CD14-positive monocyte (primary cell): Measurements from ENCODE around the gene TMEM201. TPM values are rescaled to one million over a fixed set of nuclear protein-coding genes. Genes with fewer than 3 reads are reported as not detected.

Source experiments
- DNase-seq, 3 donors: peaks; one replicate each; pipeline ENCODE4 v3.0.0-alpha.2; 2011 to 2022
- H2AFZ ChIP-seq: 2 replicates; pipeline ENCODE4 v1.6.0; 2012; ENCODE audit warnings: mild to moderate bottlenecking, low read depth, low read length, inconsistent platforms; ENCODE audit not compliant: insufficient read depth, poor library complexity, severe bottlenecking
- H3K27ac ChIP-seq, 2 donors: 1 replicate in 1 of 2; 2 replicates in 1 of 2; pipeline ENCODE4 v1.5.1; 2012 to 2013; ENCODE audit warnings: low read length in 2 of 2, control low read depth in 1 of 2, inconsistent platforms in 1 of 2, low read depth in 1 of 2, mild to moderate bottlenecking in 1 of 2
- H3K27me3 ChIP-seq, 2 donors: one replicate each; pipeline versions ENCODE4 v1.6.0 to v1.6.1; 2011 to 2013; ENCODE audit warnings: low read length in 2 of 2; ENCODE audit not compliant: control insufficient read depth in 2 of 2, insufficient read depth in 2 of 2
- H3K36me3 ChIP-seq, 2 donors: replicated peaks in 1 of 2; 1 replicate in 1 of 2; 2 replicates in 1 of 2; pipeline versions ENCODE4 v1.5.1 to v1.6.1; 2012 to 2013; ENCODE audit warnings: low read length in 2 of 2, control low read depth in 1 of 2, inconsistent platforms in 1 of 2, mild to moderate bottlenecking in 1 of 2; ENCODE audit not compliant: insufficient read depth in 2 of 2, control insufficient read depth in 1 of 2
- H3K4me1 ChIP-seq, 2 donors: 1 replicate in 1 of 2; 2 replicates in 1 of 2; pipeline versions ENCODE4 v1.5.1 to v1.6.1; 2012 to 2013; ENCODE audit warnings: low read length in 2 of 2, control low read depth in 1 of 2, inconsistent platforms in 1 of 2, mild to moderate bottlenecking in 1 of 2, moderate library complexity in 1 of 2; ENCODE audit not compliant: insufficient read depth in 2 of 2, control insufficient read depth in 1 of 2
- H3K4me2 ChIP-seq: replicated peaks from 2 replicates; pipeline ENCODE3; 2012; ENCODE audit warnings: low read length, moderate library complexity, mild to moderate bottlenecking; ENCODE audit not compliant: poor library complexity, severe bottlenecking; ENCODE audit errors: extremely low read depth
- H3K4me3 ChIP-seq, 3 experiments: fragments of 200-600 bp in 1 of 3; sonication (generic) in 1 of 3; replicated peaks in 1 of 3; 1 replicate in 2 of 3; 2 replicates in 1 of 3; pipeline ENCODE4 v1.5.1; 2011 to 2013; ENCODE audit warnings: low read length in 3 of 3, mild to moderate bottlenecking in 3 of 3, control low read depth in 2 of 3, low read depth in 2 of 3, inconsistent platforms in 1 of 3, moderate library complexity in 1 of 3
- H3K79me2 ChIP-seq: 2 replicates; pipeline ENCODE4 v1.6.0; 2012; ENCODE audit warnings: mild to moderate bottlenecking, control low read depth, inconsistent platforms, low read length, moderate library complexity; ENCODE audit not compliant: insufficient read depth
- H3K9ac ChIP-seq: 2 replicates; pipeline ENCODE4 v1.6.0; 2017; ENCODE audit warnings: low read length, mild to moderate bottlenecking; ENCODE audit not compliant: insufficient read depth, poor library complexity, severe bottlenecking
- H3K9me3 ChIP-seq, 2 donors: replicated peaks in 1 of 2; 1 replicate in 1 of 2; 2 replicates in 1 of 2; pipeline versions ENCODE4 v1.5.1 to v1.6.1; 2012 to 2013; ENCODE audit warnings: low read length in 2 of 2, control low read depth in 1 of 2; ENCODE audit not compliant: control insufficient read depth in 1 of 2, insufficient read depth in 1 of 2
- H4K20me1 ChIP-seq: 2 replicates; pipeline ENCODE4 v1.6.0; 2012; ENCODE audit warnings: mild to moderate bottlenecking, low read length, control low read depth, moderate library complexity; ENCODE audit not compliant: insufficient read depth
- H3K27ac Mint-ChIP-seq, 7 donors: one replicate each; pipeline ENCODE4 v1.8.0; 2020; ENCODE audit warnings: mild to moderate bottlenecking in 7 of 7, mixed read lengths in 7 of 7, moderate library complexity in 6 of 7, inconsistent platforms in 2 of 7
- H3K27me3 Mint-ChIP-seq, 3 donors: one replicate each; pipeline ENCODE4 v1.8.0; 2021 to 2022; ENCODE audit warnings: low read depth in 3 of 3, mild to moderate bottlenecking in 3 of 3, mixed read lengths in 3 of 3, moderate library complexity in 3 of 3, inconsistent platforms in 1 of 3
- H3K36me3 Mint-ChIP-seq, 2 donors: one replicate each; pipeline ENCODE4 v1.8.0; 2020; ENCODE audit warnings: mixed read lengths in 2 of 2, inconsistent platforms in 1 of 2, mild to moderate bottlenecking in 1 of 2
- H3K4me1 Mint-ChIP-seq: one replicate; pipeline ENCODE4 v1.8.0; 2020; ENCODE audit warnings: mild to moderate bottlenecking, mixed read lengths
- H3K4me3 Mint-ChIP-seq, 2 donors: one replicate each; pipeline ENCODE4 v1.8.0; 2020; ENCODE audit warnings: mild to moderate bottlenecking in 2 of 2, mixed read lengths in 2 of 2, moderate library complexity in 1 of 2
- H3K9me3 Mint-ChIP-seq, 7 donors: one replicate each; pipeline ENCODE4 v1.8.0; 2020 to 2022; ENCODE audit warnings: mixed read lengths in 7 of 7, mild to moderate bottlenecking in 6 of 7, moderate library complexity in 6 of 7, inconsistent platforms in 2 of 7
- CTCF ChIP-seq: fragments of 200-600 bp; IDR thresholded peaks from one replicate; pipeline ENCODE4 v1.8.0; 2022; ENCODE audit warnings: antibody characterized with exemption, mild to moderate bottlenecking
- WGBS: methylation state at CpG from one replicate; pipeline ENCODE4 v1.1.5; 2013; ENCODE audit warnings: missing lambda C conversion rate; ENCODE audit not compliant: insufficient coverage; 5-methylcytosine and 5-hydroxymethylcytosine counted together
- intact Hi-C, 2 donors: fragments of 100-400 bp; cut with micrococcal nuclease; formaldehyde crosslinking; loops; one replicate each; pipeline versions ENCODE4 v1.15.0 to v1.15.1; 2023
- polyA plus RNA-seq, 3 donors: library from polyadenylated mRNA; depleted of rRNA in 1 of 3; unstranded in 2 of 3; stranded (reverse) in 1 of 3; fragments of 300-500 nt in 2 of 3; fragments of >200 nt in 1 of 3; fragmentation: Illumina TruSeq in 2 of 3; gene quantifications; 1 replicate in 2 of 3; 2 replicates in 1 of 3; pipeline ENCODE4 v1.2.3, GENCODE V29; 2012 to 2021

The TMEM201 gene
- polyA plus RNA-seq, 3 donors: 0.37 to 3.7 (median 0.37) TPM

- peak overlapping the region; percentile 83 for H3K9ac ChIP-seq
- H3K4me3 Mint-ChIP-seq: peak overlapping the region; percentile 96 to 99
- H3K79me2 ChIP-seq: peaks cover 84% of the 10 kb centered on the region
- H3K27me3 ChIP-seq: no peaks in the 10 kb centered on the region
- 0% methylated on average over 5 of the region's 10 CpGs for WGBS
- H3K4me1 ChIP-seq: peaks cover 55 to 63% of the 10 kb centered on the region in 2 donors
- H3K27me3 Mint-ChIP-seq: peaks cover 0 to 2% (median 0%) of the 10 kb centered on the region in 3 donors
- no peaks in the 10 kb centered on the region for H3K9me3 Mint-ChIP-seq
- TF ChIP-seq CTCF: no peak
- H3K36me3 ChIP-seq: no peaks in the 10 kb centered on the region
- no peaks in the 10 kb centered on the region for H3K9me3 ChIP-seq
- peak overlapping the region; percentile 81 to 94 (median 91) for H3K27ac Mint-ChIP-seq
- peaks cover 43% of the 10 kb centered on the region for H4K20me1 ChIP-seq
- H3K4me1 Mint-ChIP-seq: peaks cover 62% of the 10 kb centered on the region
- no peaks in the 10 kb centered on the region for H3K36me3 Mint-ChIP-seq
- H2AFZ ChIP-seq: peak overlapping the region; percentile 44
- H3K4me3 ChIP-seq: peak overlapping the region; percentile 67 to 96 (median 92)
- H3K27ac ChIP-seq: peak overlapping the region; percentile 5 to 81
- H3K4me2 ChIP-seq: peak overlapping the region; percentile 90
- no peak for DNase-seq
- intact Hi-C loops: loop anchor here (5.0 kb wide), 2 partner anchors 36 to 66 kb away; no protein-coding TSS in a partner anchor
These were observed 62.5 kb downstream of the TMEM201 start for GRCh38 chr1:9651220-9651564.

- Histone ChIP-seq H3K27me3 (no peaks in the 10 kb centered on the region), H3K4me2 (peak within 1 kb of the TSS; percentile 90), H4K20me1 (peaks cover 49% of the 10 kb centered on the region), H2AFZ (peak within 1 kb of the TSS; percentile 44), H3K4me3 (peak within 1 kb of the TSS; percentile 67 to 96 (median 92)), H3K36me3 (no peaks in the 10 kb centered on the region), H3K9me3 (no peaks in the 10 kb centered on the region), H3K4me1 (peaks cover 55 to 63% of the 10 kb centered on the region in 2 donors), H3K79me2 (peaks cover 86% of the 10 kb centered on the region), H3K9ac (peak within 1 kb of the TSS; percentile 83), H3K27ac (peak within 1 kb of the TSS; percentile 81)
- peaks cover 61% of the 10 kb centered on the region for H3K4me1 Mint-ChIP-seq
- H3K9me3 Mint-ChIP-seq: no peaks in the 10 kb centered on the region
- no peaks in the 10 kb centered on the region for H3K36me3 Mint-ChIP-seq
- H3K4me3 Mint-ChIP-seq: peak within 1 kb of the TSS; percentile 97 to 99
- H3K27me3 Mint-ChIP-seq: peaks cover 0 to 2% (median 0%) of the 10 kb centered on the region in 3 donors
- under 1% methylated on average over 86 of the region's 94 CpGs for WGBS
- intact Hi-C loops: loop anchor here (2.0 to 5.0 kb wide), 3 partner anchors 25 to 66 kb away; no protein-coding TSS in a partner anchor
- no peak for TF ChIP-seq CTCF
- peak within 1 kb of the TSS; percentile 90 to 98 (median 96) for H3K27ac Mint-ChIP-seq
- DNase-seq: peak in 2 of 3 donors; percentile 46 to 54
These were observed 63.1 kb downstream of the TMEM201 start, which contains the start of gene PIK3CD for GRCh38 chr1:9651565-9652378. TSS of gene PIK3CD (plus strand) at chr1:9651731. CDS start at chr1:9710456, 58,725 bp downstream.
